Panc1 (cell line): ENCODE measurements around the gene CPA2. TPM values are rescaled to one million over a fixed set of nuclear protein-coding genes. Genes with fewer than 3 reads are reported as not detected.

Experiments
- ATAC-seq: fragments of 200-7000 bp; cut with Tn5 transposase; 2 replicates; pipeline ENCODE4 v1.9.1; 2020; ENCODE audit warnings: mild to moderate bottlenecking, moderate library complexity
- BruUV-seq: library from RNA; stranded (reverse); fragments of 400-500 nt; replicated peaks from 2 replicates; lab custom pipeline; 2021; lab: Mats Ljungman, UMichigan
- CTCF ChIA-PET: fragments of 300-600 bp; sonication (Branson Sonifier 250); formaldehyde crosslinking; loops from one replicate; lab custom pipeline; 2022; ENCODE audit warnings: antibody characterized with exemption; lab: Charles Lee
- POLR2A ChIA-PET: fragments of 300-600 bp; sonication (Branson Sonifier 250); formaldehyde crosslinking; loops from one replicate; lab custom pipeline; 2022; ENCODE audit warnings: antibody characterized with exemption; lab: Charles Lee
- DNase-seq: peaks from one replicate; pipeline ENCODE4 v3.0.0-alpha.2; 2010; ENCODE audit warnings: low read depth, low spot score
- H3K27ac ChIP-seq: 2 replicates; pipeline ENCODE4 v1.5.1; 2011; ENCODE audit warnings: mild to moderate bottlenecking, low read length, inconsistent platforms
- H3K27me3 ChIP-seq: fragments of 200-500 bp; sonication (Bioruptor generic); 2 replicates; pipeline ENCODE4 v1.6.0; 2014; ENCODE audit warnings: low read length, inconsistent platforms; ENCODE audit not compliant: control insufficient read depth, insufficient read depth
- H3K36me3 ChIP-seq: fragments of 200-500 bp; sonication (Bioruptor generic); 2 replicates; pipeline ENCODE4 v1.5.1; 2014; ENCODE audit warnings: inconsistent platforms, mild to moderate bottlenecking, low read length, moderate library complexity; ENCODE audit not compliant: control insufficient read depth, insufficient read depth
- H3K4me1 ChIP-seq: 2 replicates; pipeline ENCODE4 v1.5.1; 2011; ENCODE audit warnings: inconsistent platforms, mild to moderate bottlenecking, low read length, moderate library complexity; ENCODE audit not compliant: control insufficient read depth, insufficient read depth
- H3K4me3 ChIP-seq, 2 experiments: 2 replicates each; pipeline ENCODE4 v1.5.1; 2011 to 2012; ENCODE audit warnings: low read depth in 2 of 2, low read length in 2 of 2, mild to moderate bottlenecking in 2 of 2, inconsistent platforms in 1 of 2, moderate library complexity in 1 of 2
- H3K9me3 ChIP-seq: fragments of 200-500 bp; sonication (Bioruptor generic); 2 replicates; pipeline ENCODE4 v1.5.1; 2014; ENCODE audit warnings: low read depth, mild to moderate bottlenecking, inconsistent platforms, low read length, moderate library complexity; ENCODE audit not compliant: control insufficient read depth, insufficient read depth
- CTCF ChIP-seq: fragments of 450-650 bp; IDR thresholded peaks from 2 replicates; pipeline ENCODE4 v1.5.1; 2017; ENCODE audit warnings: mild to moderate bottlenecking
- POLR2AphosphoS5 ChIP-seq: IDR thresholded peaks from 2 replicates; pipeline ENCODE4 v1.6.1; 2012; ENCODE audit warnings: mild to moderate bottlenecking, low read depth, low read length, moderate library complexity
- REST ChIP-seq, 2 experiments: IDR thresholded peaks; 2 replicates each; pipeline ENCODE4 v1.6.1; 2011 to 2012; ENCODE audit warnings: low read depth in 2 of 2, control low read depth in 1 of 2, low read length in 1 of 2, mild to moderate bottlenecking in 1 of 2, moderate library complexity in 1 of 2; ENCODE audit not compliant: insufficient read depth in 1 of 2
- SIN3A ChIP-seq: IDR thresholded peaks from 2 replicates; pipeline ENCODE4 v1.6.1; 2012; ENCODE audit warnings: low read depth, mild to moderate bottlenecking, low read length, moderate library complexity, borderline replicate concordance; ENCODE audit not compliant: insufficient read depth
- TCF7L2 ChIP-seq: IDR thresholded peaks from 2 replicates; pipeline ENCODE4 v1.6.1; 2011; ENCODE audit warnings: mild to moderate bottlenecking, low read depth, low read length, inconsistent platforms
- in situ Hi-C: cut with HindIII; loops from 2 replicates; pipeline ENCODE4 v1.10.0; 2016; ENCODE audit warnings: low sequenced_read_pairs, low pct_unique_long_range_greater_than_20kb
- intact Hi-C: fragments of 100-400 bp; cut with micrococcal nuclease; formaldehyde crosslinking; loops from one replicate; pipeline ENCODE4 v1.10.0; 2022; ENCODE audit not compliant: unreplicated experiment
- total RNA-seq: library from RNA; stranded (reverse); gene quantifications from one replicate; pipeline ENCODE4 v1.2.1, GENCODE V29; 2021; ENCODE audit not compliant: unreplicated experiment

Gene CPA2
- total RNA-seq, 1 experiment from 2014 or later: 0.87 TPM

DNA sequence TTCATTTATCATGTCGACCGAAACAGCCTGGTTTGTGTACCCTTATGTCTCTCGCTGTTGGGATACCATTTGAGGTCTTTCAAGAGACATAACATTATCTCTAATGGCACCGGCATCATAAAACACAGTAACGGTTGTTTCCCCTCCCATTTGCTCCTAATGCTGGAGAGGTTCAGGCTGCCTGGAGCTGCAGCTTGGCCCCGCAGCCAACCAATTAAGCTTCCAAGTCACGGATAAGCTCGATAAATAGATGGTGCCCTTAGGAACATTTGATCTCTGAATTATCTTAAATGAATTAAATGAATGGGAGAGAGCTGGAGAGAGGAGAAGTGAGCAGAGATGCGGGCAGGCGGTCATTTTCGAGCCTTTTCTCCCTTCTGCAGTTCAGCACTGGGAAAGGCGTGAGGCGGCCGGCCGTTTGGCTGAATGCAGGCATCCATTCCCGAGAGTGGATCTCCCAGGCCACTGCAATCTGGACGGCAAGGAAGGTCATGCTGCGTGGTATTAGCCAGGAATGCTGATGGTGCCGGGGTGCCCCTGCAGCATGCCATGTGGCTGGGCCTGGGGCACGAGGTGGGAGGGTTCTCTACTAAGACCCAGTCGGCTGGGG, 38.9 kb downstream of the CPA2 start:
- Histone ChIP-seq H3K4me1 (no peaks in the 10 kb centered on the region), H3K27me3 (no peaks in the 10 kb centered on the region), H3K4me3 (no peak overlapping the region), H3K27ac (no peak overlapping the region), H3K9me3 (no peaks in the 10 kb centered on the region), H3K36me3 (no peaks in the 10 kb centered on the region)
- no peak for DNase-seq
- intact Hi-C loops: no loop called here
- ChIA-PET CTCF (no interaction called here), POLR2A (no interaction called here)
- TF ChIP-seq REST (IDR thresholded peaks at IDR 0.05; ENCODE audit: insufficient read depth in 1 of 2, low read depth in 2 of 2, low read length in 1 of 2) (no peak), TCF7L2 (no peak), POLR2AphosphoS5 (no peak), SIN3A (no peak), CTCF (no peak)
- ATAC-seq: no peak
- in situ Hi-C loops: no loop called here
- no TSS peak for BruUV-seq

GRCh38 chr7:130309986-130310385, 43.3 kb downstream of the CPA2 start:
- ChIA-PET CTCF (no interaction called here), POLR2A (interaction anchor here (0.7 kb wide), 1 partner anchor 118 kb away, joined by 3 read pairs; no protein-coding TSS in a partner anchor)
- no peak overlapping the region for H3K4me3 ChIP-seq
- no peaks in the 10 kb centered on the region for H3K27me3 ChIP-seq
- H3K4me1 ChIP-seq: no peaks in the 10 kb centered on the region
- in situ Hi-C loops: no loop called here
- H3K36me3 ChIP-seq: no peaks in the 10 kb centered on the region
- intact Hi-C loops: no loop called here
- no peak for DNase-seq
- TF ChIP-seq REST (IDR thresholded peaks at IDR 0.05; ENCODE audit: insufficient read depth in 1 of 2, low read depth in 2 of 2, low read length in 1 of 2) (no peak), CTCF (no peak)
- BruUV-seq: no TSS peak
- ATAC-seq: no peak
- H3K9me3 ChIP-seq: no peaks in the 10 kb centered on the region
- no peak overlapping the region for H3K27ac ChIP-seq
